Stimulated activated naive CD8-positive, alpha-beta T cell treated with anti-CD3 and anti-CD28 coated beads, Interleukin-15, amount 100 ng/mL, for 72 hours (primary cell): ENCODE measurements around the gene CCDC51.

Source experiments
- ATAC-seq: fragments of 150-1000 bp; cut with Tn5 transposase; 2 replicates; pipeline ENCODE4 v1.10.0; 2021; ENCODE audit warnings: mild to moderate bottlenecking, moderate library complexity
- DNase-seq, 2 donors: peaks; one replicate each; pipeline ENCODE4 v3.0.0; 2021 to 2022
- H3K27ac Mint-ChIP-seq, 2 donors: one replicate each; pipeline ENCODE4 v1.8.0; 2022; ENCODE audit warnings: mild to moderate bottlenecking in 2 of 2, mixed read lengths in 2 of 2, moderate library complexity in 2 of 2
- H3K27me3 Mint-ChIP-seq: one replicate; pipeline ENCODE4 v1.8.0; 2022; ENCODE audit warnings: mixed read lengths
- H3K4me1 Mint-ChIP-seq: one replicate; pipeline ENCODE4 v1.8.0; 2022; ENCODE audit warnings: mild to moderate bottlenecking, mixed read lengths
- H3K4me3 Mint-ChIP-seq, 2 donors: one replicate each; pipeline ENCODE4 v1.8.0; 2022; ENCODE audit warnings: mild to moderate bottlenecking in 2 of 2, mixed read lengths in 2 of 2, moderate library complexity in 1 of 2
- H3K9me3 Mint-ChIP-seq, 2 donors: one replicate each; pipeline ENCODE4 v1.8.0; 2022; ENCODE audit warnings: mixed read lengths in 2 of 2

The CCDC51 gene

DNA sequence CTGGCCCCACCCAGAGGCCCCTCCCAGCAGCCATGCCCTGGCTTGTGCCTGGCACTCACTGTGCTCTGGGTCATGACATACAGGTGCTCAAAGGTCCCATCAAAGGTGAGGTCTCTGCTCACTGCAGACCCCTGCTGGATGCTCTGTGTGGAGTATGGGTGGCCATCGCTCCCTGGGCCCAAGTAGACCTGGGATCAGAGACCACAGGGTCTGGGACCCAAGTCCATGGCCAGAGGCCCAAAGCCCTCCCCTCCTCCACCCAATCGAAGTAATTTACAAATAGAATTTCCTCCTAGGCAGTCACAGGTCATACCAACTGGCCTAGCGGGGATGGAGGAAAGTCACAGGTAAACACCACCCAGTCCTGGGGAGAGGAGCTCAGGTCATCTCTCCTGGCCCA lies 17.6 kb downstream of the CCDC51 start:
- Mint-ChIP-seq H3K4me1 (no peaks in the 10 kb centered on the region), H3K27me3 (peaks cover 1% of the 10 kb centered on the region), H3K4me3 (no peak overlapping the region), H3K27ac (no peak overlapping the region), H3K9me3 (no peaks in the 10 kb centered on the region)
- no peak for DNase-seq
- ATAC-seq: peak; percentile 41

DNA sequence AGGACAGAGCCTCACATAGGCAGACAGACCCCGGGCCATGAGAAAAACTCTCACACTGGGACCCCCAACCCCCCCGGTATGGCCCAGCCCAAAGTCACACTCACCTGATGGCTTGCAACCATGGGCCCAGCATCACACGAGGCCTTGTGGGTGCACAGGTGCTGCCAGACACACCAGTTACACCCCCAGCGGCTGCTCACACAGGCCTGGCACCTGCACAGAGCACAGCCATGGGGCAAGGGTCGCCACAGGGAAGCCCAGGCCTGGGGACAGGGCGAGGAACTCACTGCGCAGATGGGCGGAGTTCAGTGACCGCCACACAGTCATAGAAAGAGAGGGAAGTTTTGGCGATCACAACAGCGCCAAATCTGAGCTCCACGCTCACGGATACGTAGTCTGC lies 19.4 kb downstream of the CCDC51 start:
- Mint-ChIP-seq H3K4me1 (no peaks in the 10 kb centered on the region), H3K4me3 (no peak overlapping the region), H3K9me3 (no peaks in the 10 kb centered on the region), H3K27me3 (no peaks in the 10 kb centered on the region), H3K27ac (peak overlapping the region in 1 of 2 donors; percentile 60)
- DNase-seq (no peak), ATAC-seq (no peak)

GRCh38 chr3:48419597-48419996 lies 20.3 kb downstream of the CCDC51 start:
- H3K9me3 Mint-ChIP-seq: no peaks in the 10 kb centered on the region
- H3K27ac Mint-ChIP-seq: no peak overlapping the region
- DNase-seq (no peak), ATAC-seq (no peak)
- no peak overlapping the region for H3K4me3 Mint-ChIP-seq
- H3K27me3 Mint-ChIP-seq: no peaks in the 10 kb centered on the region
- H3K4me1 Mint-ChIP-seq: no peaks in the 10 kb centered on the region

GRCh38 chr3:48419149-48419548 lies 20.8 kb downstream of the CCDC51 start:
- Mint-ChIP-seq H3K27ac (peak overlapping the region in 1 of 2 donors; percentile 67), H3K4me3 (no peak overlapping the region), H3K4me1 (no peaks in the 10 kb centered on the region), H3K27me3 (no peaks in the 10 kb centered on the region), H3K9me3 (no peaks in the 10 kb centered on the region)
- ATAC-seq (no peak), DNase-seq (no peak)

DNA sequence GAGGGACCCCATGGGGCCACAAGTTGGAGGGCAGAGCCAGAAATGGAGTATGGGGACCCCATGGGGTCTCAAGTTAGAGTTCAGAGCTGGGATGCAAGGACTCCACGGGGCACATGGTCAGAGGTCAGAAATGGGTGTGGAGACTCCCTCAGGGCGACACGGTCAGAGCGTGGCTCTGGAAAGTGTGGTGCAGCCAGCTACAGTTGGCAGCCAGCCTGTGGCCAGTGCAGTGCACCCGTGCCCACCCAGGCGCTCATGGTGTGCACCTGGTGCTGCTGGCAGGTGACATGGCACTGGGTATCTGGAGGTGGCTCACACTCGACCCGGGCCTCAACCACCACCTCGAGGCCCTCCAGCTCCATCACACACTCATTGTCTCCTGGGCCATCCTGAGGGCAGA lies 21.3 kb downstream of the CCDC51 start:
- no peaks in the 10 kb centered on the region for H3K9me3 Mint-ChIP-seq
- H3K4me3 Mint-ChIP-seq: no peak overlapping the region
- no peaks in the 10 kb centered on the region for H3K27me3 Mint-ChIP-seq
- ATAC-seq (no peak), DNase-seq (no peak)
- H3K4me1 Mint-ChIP-seq: no peaks in the 10 kb centered on the region
- H3K27ac Mint-ChIP-seq: peak overlapping the region in 1 of 2 donors; percentile 67

DNA sequence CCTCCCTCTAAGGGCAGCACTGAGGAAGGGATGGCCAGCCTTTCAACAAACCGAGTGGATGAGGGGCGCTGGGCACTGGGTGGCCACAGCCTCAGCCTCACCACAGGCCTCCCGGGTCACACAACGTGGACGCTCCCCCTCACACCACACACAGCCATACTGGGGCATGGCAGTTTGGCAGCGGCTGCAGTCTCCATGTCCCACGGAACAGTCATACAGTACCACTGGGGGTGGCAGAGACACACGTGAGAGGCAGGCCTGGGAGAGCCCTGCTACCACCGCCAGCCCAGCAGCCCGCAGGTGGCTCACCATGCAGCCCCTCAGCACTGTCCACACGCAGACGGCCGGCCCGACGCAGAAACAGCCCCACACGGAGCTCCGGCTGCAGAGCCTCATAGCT lies 21.8 kb downstream of the CCDC51 start:
- Mint-ChIP-seq H3K27me3 (no peaks in the 10 kb centered on the region), H3K4me1 (no peaks in the 10 kb centered on the region), H3K27ac (peak overlapping the region in 1 of 2 donors; percentile 51), H3K9me3 (no peaks in the 10 kb centered on the region), H3K4me3 (no peak overlapping the region)
- no peak for DNase-seq
- ATAC-seq: no peak

GRCh38 chr3:48417529-48418108 lies 22.3 kb downstream of the CCDC51 start:
- Mint-ChIP-seq H3K4me1 (no peaks in the 10 kb centered on the region), H3K9me3 (no peaks in the 10 kb centered on the region), H3K27me3 (no peaks in the 10 kb centered on the region), H3K27ac (no peak overlapping the region), H3K4me3 (no peak overlapping the region)
- no peak for DNase-seq
- ATAC-seq: no peak

DNA sequence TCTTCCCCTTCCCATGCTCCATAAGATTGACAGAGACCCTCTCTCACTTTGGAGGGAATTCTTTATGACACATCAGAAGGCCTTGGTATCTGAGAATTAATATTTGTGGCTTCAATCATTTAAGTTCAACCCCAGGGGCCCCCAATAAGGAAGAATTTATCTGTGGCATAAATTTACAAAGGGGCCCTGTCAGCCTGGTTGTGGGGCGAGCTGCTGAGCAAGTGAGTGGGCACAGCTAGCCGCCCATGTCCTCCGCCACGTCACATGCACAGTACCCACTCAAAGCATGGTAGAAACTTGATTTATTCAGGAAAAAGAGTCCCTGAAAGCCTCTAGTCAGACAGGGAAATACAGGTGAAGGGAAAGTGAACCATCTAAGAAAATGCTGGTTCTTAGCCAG lies 23.4 kb downstream of the CCDC51 start:
- Mint-ChIP-seq H3K9me3 (no peaks in the 10 kb centered on the region), H3K27ac (peak overlapping the region in 1 of 2 donors; percentile 46), H3K4me1 (no peaks in the 10 kb centered on the region), H3K4me3 (no peak overlapping the region), H3K27me3 (no peaks in the 10 kb centered on the region)
- ATAC-seq: no peak
- DNase-seq: no peak

- no peaks in the 10 kb centered on the region for H3K9me3 Mint-ChIP-seq
- ATAC-seq (no peak), DNase-seq (no peak)
- no peak overlapping the region for H3K27ac Mint-ChIP-seq
- no peaks in the 10 kb centered on the region for H3K4me1 Mint-ChIP-seq
- H3K27me3 Mint-ChIP-seq: no peaks in the 10 kb centered on the region
- no peak overlapping the region for H3K4me3 Mint-ChIP-seq
Measured at GRCh38 chr3:48416091-48416505, 23.8 kb downstream of the CCDC51 start.

DNA sequence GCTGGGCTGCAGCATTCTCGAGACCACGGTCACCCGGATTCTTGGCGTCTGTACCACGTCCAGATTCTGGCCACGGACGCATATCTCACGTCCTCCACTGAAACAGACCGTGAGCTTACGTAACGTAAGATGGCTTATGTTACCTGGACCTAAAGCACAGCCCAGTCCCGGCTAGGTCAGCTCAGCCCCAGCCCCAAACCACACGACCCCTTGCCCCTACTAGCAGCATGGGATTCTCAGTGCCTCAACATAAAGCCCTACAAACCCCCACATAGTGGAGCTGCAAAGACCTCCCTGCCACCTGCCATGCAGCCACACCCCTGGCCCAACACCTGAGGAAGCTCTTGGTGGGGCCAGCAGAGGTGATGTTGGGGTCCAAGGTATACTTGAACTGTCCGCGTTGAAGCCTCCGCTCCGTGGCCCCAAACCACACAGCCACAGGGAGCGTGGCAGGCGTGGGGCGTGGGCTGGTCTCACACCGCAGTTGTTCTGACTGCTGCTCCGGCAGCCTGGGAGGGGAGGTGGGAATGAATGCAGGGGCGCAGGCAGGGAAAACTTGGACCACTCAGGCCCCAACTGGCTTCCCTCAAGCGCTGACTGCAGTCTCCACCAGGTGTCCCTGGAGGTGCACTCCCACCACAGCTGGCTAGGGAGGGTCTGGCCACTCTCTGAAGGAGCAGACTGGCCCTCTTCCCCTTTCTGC lies 24.5 kb downstream of the CCDC51 start:
- Mint-ChIP-seq H3K4me3 (no peak overlapping the region), H3K4me1 (no peaks in the 10 kb centered on the region), H3K9me3 (no peaks in the 10 kb centered on the region), H3K27ac (no peak overlapping the region), H3K27me3 (no peaks in the 10 kb centered on the region)
- no peak for DNase-seq
- ATAC-seq: no peak

DNA sequence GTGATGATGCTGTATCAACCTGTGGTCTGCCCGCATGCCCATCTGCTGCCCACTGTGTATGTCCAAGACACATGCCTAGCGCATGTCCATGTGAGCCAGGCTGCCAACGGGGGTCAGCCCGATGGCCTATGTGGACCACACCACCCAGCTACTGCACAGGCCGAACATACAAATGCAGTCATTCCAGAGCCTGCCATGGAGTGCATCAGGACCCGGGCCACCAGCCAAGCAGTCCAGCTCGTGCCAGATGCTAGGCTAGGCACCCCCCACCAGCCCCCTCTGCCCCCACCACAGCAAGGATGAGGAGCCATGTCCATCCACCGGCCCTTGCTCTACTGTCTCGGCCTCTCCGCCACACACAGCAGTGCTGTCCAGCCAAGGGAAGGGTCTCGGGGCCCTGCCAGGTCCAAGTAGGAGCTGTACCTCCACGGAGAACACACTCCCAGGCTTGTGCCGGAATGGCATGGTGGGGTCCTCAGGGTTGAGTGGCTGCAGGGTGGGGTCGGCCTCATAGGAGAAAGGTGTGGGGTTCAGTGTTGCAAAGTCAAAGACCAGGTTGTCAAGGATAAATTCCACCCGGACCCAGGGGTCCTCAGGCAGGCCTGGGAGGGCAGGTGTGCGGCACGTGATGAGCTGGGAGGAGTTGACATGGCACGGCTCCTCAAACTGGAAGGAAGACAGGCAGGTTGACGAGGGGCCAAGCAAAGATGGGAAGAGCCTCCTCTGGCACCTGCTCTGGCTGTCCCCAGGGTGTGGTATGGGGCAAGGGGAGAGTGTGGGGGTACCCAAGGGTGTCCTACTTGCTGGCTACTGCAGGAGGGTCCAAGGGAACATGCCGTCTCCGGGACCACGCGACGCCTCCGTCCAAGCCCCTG lies 25.3 kb downstream of the CCDC51 start:
- no peak for DNase-seq
- Mint-ChIP-seq H3K27me3 (no peaks in the 10 kb centered on the region), H3K27ac (peak overlapping the region in 1 of 2 donors; percentile 42), H3K4me1 (no peaks in the 10 kb centered on the region), H3K9me3 (no peaks in the 10 kb centered on the region), H3K4me3 (no peak overlapping the region)
- no peak for ATAC-seq

- no peak for DNase-seq
- Mint-ChIP-seq H3K9me3 (no peaks in the 10 kb centered on the region), H3K27me3 (no peaks in the 10 kb centered on the region), H3K4me3 (no peak overlapping the region), H3K27ac (no peak overlapping the region), H3K4me1 (no peaks in the 10 kb centered on the region)
- ATAC-seq: no peak
Measured at GRCh38 chr3:48413611-48414010, 26.3 kb downstream of the CCDC51 start.

DNA sequence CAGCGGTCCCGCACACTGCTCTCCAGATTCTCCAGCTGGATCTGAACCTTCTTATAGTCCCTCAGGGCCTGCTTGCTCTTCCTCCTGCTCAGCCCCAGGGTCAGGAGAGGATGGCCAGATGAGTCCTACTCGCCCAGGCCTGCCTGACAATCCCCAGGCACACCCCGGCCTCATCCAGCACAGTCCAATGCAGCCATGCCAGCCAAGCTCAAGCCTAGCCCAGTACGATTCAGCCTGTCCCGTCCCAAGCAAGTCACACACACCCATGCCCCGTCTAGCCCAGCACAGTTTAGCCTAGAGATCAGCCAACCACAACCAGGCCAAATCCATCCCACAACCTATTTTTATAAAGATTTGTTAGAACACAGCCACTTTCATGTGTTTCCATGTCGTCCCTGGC lies 26.8 kb downstream of the CCDC51 start:
- no peaks in the 10 kb centered on the region for H3K9me3 Mint-ChIP-seq
- no peaks in the 10 kb centered on the region for H3K4me1 Mint-ChIP-seq
- no peaks in the 10 kb centered on the region for H3K27me3 Mint-ChIP-seq
- H3K4me3 Mint-ChIP-seq: no peak overlapping the region
- ATAC-seq (no peak), DNase-seq (no peak)
- no peak overlapping the region for H3K27ac Mint-ChIP-seq

- Mint-ChIP-seq H3K27ac (no peak overlapping the region), H3K9me3 (no peaks in the 10 kb centered on the region), H3K27me3 (no peaks in the 10 kb centered on the region), H3K4me1 (no peaks in the 10 kb centered on the region), H3K4me3 (no peak overlapping the region)
- ATAC-seq: no peak
- DNase-seq: no peak
Measured at GRCh38 chr3:48412375-48413001, 27.4 kb downstream of the CCDC51 start.

DNA sequence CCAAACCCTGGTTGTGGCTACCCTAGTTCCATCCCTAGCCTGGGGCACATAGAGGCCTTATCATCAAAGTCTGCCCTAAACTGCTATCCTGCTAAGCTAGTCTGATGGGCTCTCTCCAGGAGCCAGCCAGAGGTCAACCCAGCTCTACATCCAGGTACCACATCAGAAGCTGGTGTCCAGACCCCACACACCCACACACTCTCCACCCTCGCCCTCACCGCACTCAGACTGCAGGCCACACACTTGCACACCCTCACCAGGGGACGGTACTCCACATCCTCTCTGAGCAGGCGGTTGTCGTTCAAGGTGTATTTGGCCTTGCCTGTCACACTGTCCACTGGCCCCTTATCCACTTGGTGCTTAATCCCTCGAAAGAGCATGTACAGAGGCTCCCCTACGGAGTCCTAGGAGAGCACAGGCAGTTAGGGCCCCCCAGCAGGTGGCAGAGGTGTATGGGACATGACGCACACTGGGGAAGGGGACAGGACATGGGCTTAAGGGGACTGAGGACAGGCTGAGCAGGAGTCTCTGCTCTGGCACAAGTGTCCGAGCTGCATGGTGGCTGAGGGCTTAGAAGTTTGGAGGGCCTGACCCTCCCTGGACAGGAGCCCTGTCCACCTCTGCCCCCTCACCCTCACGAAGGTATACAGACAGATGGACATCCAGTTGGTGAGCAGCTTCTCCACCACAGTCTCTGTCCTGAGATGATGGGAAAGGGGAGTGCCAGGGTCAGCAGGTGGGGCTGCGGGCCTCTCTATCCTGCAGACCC lies 28.1 kb downstream of the CCDC51 start:
- Mint-ChIP-seq H3K27ac (peak overlapping the region in 1 of 2 donors; percentile 14), H3K9me3 (no peaks in the 10 kb centered on the region), H3K27me3 (no peaks in the 10 kb centered on the region), H3K4me1 (no peaks in the 10 kb centered on the region), H3K4me3 (no peak overlapping the region)
- DNase-seq: no peak
- ATAC-seq: no peak
